ENCODE measurements around the gene ITPRID1. TPM values are rescaled to one million over a fixed set of nuclear protein-coding genes. Genes with fewer than 3 reads are reported as not detected.

Gene ITPRID1
- total RNA-seq, 1 experiment from 2014 or later: 1.2 TPM

GRCh38 chr7:31695859-31696614 is 182.1 kb downstream of the ITPRID1 start:
- no peaks in the 10 kb centered on the region for H3K79me2 ChIP-seq (ENCODE audit: insufficient read depth, low read length)
- H3K27ac ChIP-seq (ENCODE audit: insufficient read length, low read depth, low read length): no peak overlapping the region
- no peak overlapping the region for H3K4me2 ChIP-seq (ENCODE audit: insufficient read depth, insufficient read length, low read length)
- no peak overlapping the region for H3K14ac ChIP-seq (ENCODE audit: insufficient read depth, low read length)
- H3K4me3 Mint-ChIP-seq: no peak overlapping the region
- H4K20me1 ChIP-seq (ENCODE audit: control insufficient read depth, insufficient read depth, insufficient read length): no peaks in the 10 kb centered on the region
- peaks cover 9% of the 10 kb centered on the region; the same call in 1 of the 2 replicates for H3K27me3 Mint-ChIP-seq (ENCODE audit: low read depth)
- H3K9ac ChIP-seq (ENCODE audit: extremely low read depth, insufficient read length, low read length): no peak overlapping the region
- H3T11ph ChIP-seq (ENCODE audit: low read length): no peak overlapping the region
- no peak overlapping the region for H2BK12ac ChIP-seq (ENCODE audit: insufficient read length, low read depth, low read length)
- no peak overlapping the region for H2AK5ac ChIP-seq (ENCODE audit: insufficient read length, low read length)
- no peaks in the 10 kb centered on the region for H3K4me1 ChIP-seq (ENCODE audit: insufficient read depth, low read length)
- no peak overlapping the region for H3K23ac ChIP-seq (ENCODE audit: insufficient read length, low read depth, low read length)
- no peaks in the 10 kb centered on the region for H3K27me3 ChIP-seq (ENCODE audit: insufficient read depth, low read length)
- WGBS (ENCODE audit: extremely low coverage, insufficient read length, low lambda C conversion rate): no CpG with 5 or more reads among the region's 6 CpGs
- no peak overlapping the region for H2BK5ac ChIP-seq (ENCODE audit: insufficient read length, low read length)
- H3K79me1 ChIP-seq (ENCODE audit: insufficient read depth, low read depth, low read length, poor library complexity, severe bottlenecking): no peaks in the 10 kb centered on the region
- no peak overlapping the region for H2BK120ac ChIP-seq (ENCODE audit: low read depth, low read length, poor library complexity, severe bottlenecking)
- no peak for TF ChIP-seq CTCF (conservative IDR thresholded peaks at IDR 0.05)
- no peak overlapping the region for H3K4ac ChIP-seq (ENCODE audit: low read depth, low read length)
- no peak overlapping the region for H2AFZ ChIP-seq (ENCODE audit: low read length)
- no peak overlapping the region for H3K18ac ChIP-seq (ENCODE audit: insufficient read length, low read depth, low read length)
- no peaks in the 10 kb centered on the region for H3K9me3 Mint-ChIP-seq
- H4K5ac ChIP-seq (ENCODE audit: insufficient read length, low read depth, low read length): no peak overlapping the region
- no peak overlapping the region for H4K91ac ChIP-seq (ENCODE audit: insufficient read length, low read depth, low read length)
- no peak overlapping the region for H2BK15ac ChIP-seq (ENCODE audit: low read depth, low read length)
- no peaks in the 10 kb centered on the region for H3K9me3 ChIP-seq (ENCODE audit: control insufficient read depth, low read depth, low read length)
- H3K4me1 Mint-ChIP-seq: peaks cover 0 to 5% of the 10 kb centered on the region in 2 experiments; a peak in 1 of 4 replicates
- no peak overlapping the region for H4K8ac ChIP-seq (replicated peaks; ENCODE audit: insufficient read length, low read depth, low read length)
- no peak overlapping the region for H2BK20ac ChIP-seq (ENCODE audit: low read depth, low read length, poor library complexity, severe bottlenecking)
- H3K23me2 ChIP-seq (ENCODE audit: insufficient read length, low read depth, low read length, poor library complexity, severe bottlenecking): no peaks in the 10 kb centered on the region
- no peak overlapping the region for H3K56ac ChIP-seq (ENCODE audit: insufficient read length, low read depth, low read length)
- DNase-seq: no peak
- H3K36me3 Mint-ChIP-seq (ENCODE audit: insufficient read depth in 1 of 3, low read depth in 3 of 3): no peaks in the 10 kb centered on the region; a peak in 1 of 7 replicates
- no peak overlapping the region for H3K27ac Mint-ChIP-seq
